ENCODE data around the gene CD46.
"Not testable (repeated sequence)": the region's sequence is repeated elsewhere in the genome, so short reads cannot be mapped to it uniquely, and the experiment has no call there.

CD46 gene

DNA sequence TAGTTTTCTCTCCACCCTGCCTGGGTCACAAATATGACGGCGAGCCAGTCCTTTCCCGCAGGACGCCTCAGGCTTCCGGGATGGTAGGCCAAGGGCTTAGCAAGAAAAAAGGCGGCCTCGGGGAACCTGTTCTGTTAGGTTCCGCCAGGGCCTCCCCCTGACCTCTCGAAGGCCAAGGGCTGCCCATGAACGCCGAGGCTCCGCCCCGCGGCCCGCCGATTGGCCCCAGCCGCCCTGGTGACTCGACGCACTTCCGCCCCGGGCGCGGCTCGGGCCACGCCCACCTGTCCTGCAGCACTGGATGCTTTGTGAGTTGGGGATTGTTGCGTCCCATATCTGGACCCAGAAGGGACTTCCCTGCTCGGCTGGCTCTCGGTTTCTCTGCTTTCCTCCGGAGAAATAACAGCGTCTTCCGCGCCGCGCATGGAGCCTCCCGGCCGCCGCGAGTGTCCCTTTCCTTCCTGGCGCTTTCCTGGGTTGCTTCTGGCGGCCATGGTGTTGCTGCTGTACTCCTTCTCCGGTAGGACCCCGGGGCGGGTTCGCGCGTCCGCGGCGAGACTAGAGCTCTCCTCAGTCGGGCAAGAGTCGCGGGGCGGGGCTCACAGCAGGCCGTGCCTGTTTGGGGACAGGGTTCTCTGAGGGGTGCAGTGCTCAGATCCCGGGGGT is at the start of gene CD46:
Gene CD46, plus strand, starts transcription at position 265 of the 666 bp plus-strand sequence. Its CDS starts 159 bp downstream, at position 424.
- peak; percentile 77 for DNase-seq (ENCODE audit: extremely low read depth, low read depth)
- TF ChIP-seq, protein P1, sequence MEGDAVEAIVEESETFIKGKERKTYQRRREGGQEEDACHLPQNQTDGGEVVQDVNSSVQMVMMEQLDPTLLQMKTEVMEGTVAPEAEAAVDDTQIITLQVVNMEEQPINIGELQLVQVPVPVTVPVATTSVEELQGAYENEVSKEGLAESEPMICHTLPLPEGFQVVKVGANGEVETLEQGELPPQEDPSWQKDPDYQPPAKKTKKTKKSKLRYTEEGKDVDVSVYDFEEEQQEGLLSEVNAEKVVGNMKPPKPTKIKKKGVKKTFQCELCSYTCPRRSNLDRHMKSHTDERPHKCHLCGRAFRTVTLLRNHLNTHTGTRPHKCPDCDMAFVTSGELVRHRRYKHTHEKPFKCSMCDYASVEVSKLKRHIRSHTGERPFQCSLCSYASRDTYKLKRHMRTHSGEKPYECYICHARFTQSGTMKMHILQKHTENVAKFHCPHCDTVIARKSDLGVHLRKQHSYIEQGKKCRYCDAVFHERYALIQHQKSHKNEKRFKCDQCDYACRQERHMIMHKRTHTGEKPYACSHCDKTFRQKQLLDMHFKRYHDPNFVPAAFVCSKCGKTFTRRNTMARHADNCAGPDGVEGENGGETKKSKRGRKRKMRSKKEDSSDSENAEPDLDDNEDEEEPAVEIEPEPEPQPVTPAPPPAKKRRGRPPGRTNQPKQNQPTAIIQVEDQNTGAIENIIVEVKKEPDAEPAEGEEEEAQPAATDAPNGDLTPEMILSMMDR (IDR thresholded peaks at IDR 0.05; ENCODE audit: low read depth, low read length): no peak

DNA sequence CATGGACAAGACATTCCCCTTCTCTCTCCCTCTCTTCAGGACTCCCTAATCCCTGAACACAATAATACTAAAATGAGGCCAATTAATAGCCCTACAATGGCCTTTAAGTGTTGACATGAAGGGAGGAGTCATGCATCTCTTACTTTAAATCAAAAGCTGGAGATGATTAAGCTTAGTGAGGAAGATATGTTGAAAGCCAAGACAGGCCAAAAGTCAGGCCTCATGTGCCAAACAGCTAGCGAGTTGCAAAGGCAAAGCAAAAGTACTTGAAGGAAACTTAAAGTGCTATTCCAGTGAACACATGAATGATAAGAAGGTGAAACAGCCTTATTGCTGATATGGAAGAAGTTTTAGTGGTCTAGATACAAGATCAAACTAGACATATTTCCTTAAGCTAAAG is 49.5 kb upstream of the CD46 start:
- no peak for DNase-seq (ENCODE audit: extremely low read depth, low read depth)
- TF ChIP-seq, protein P1 (IDR thresholded peaks at IDR 0.05; ENCODE audit: low read depth, low read length): no peak

DNA sequence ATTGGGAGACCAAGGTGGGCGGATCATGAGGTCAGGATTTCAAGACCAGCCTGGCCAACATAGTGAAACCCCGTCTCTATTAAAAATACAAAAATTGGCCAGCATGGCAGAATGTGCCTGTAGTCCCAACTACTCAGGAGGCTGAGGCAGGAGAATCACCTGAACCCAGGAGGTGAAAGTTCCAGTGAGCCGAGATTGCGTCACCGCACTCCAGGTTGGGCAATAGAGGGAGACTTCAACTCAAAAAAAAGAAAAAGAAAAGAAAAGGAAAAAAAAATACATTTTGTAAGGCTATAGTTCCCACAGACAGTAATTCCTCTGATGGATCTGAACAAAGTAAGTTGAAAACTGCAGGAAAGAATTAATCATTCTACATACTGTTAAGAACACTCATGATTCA is 48.1 kb upstream of the CD46 start:
- TF ChIP-seq, protein P1 (IDR thresholded peaks at IDR 0.05; ENCODE audit: low read depth, low read length): no peak
- no peak for DNase-seq (ENCODE audit: extremely low read depth, low read depth)

DNA sequence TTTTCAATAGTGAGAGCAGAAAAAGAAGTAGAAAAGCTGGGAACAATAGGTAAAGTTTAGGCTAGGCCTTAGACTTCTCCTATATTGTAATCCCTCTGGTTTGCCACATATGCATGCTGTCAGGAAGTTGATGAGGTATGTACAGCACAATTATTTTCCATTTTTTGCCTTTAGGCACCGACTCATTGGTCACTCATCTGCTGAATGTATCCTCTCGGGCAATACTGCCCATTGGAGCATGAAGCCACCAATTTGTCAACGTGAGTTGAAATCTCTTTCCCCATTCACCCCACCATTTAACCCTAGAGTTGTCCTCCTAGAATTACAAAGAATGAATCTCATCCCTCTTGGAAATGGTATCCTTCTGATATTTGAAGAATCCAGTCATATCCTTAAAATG is 43.9 kb upstream of the CD46 start:
- DNase-seq (ENCODE audit: extremely low read depth, low read depth): not testable (repeated sequence)

DNA sequence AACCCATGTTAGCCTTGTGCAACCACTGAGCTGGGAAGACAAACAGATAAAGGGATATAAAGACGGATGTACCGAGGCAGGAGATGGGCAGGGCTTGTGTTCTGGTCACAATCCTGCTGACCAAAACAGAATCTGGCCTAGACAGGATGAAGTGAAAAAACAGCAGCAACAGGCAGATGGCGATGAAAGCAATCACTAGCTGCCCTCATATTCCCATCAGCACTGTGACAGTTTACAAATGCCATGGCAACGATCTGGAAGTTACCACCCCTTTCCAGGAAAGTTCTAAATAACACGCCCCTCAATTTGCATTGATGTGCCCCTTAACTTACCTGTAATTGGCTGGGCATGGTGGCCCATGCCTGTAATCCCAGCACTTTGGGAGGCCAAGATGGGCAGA is 40.6 kb upstream of the CD46 start:
- no peak for DNase-seq (ENCODE audit: extremely low read depth, low read depth)
- TF ChIP-seq, protein P1 (IDR thresholded peaks at IDR 0.05; ENCODE audit: low read depth, low read length): peak; percentile 2; the same call in 1 of the 2 replicates

DNA sequence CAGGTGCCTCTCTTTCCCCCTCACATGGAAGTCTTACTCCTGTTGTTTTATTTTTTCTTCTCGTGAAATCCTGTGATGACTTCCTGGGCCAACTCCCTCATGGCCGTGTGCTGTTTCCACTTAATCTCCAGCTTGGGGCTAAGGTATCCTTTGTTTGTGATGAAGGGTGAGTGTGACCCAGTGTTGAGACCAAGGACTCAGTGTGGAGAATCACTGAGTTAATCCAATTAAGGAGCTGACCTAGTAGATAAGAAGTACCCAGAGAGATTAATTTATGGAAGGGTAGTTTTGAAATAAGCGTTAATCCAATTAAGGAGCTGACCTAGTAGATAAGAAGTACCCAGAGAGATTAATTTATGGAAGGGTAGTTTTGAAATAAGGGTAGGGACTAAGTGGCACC is 39.2 kb upstream of the CD46 start:
- not testable (repeated sequence) for DNase-seq (ENCODE audit: extremely low read depth, low read depth)

DNA sequence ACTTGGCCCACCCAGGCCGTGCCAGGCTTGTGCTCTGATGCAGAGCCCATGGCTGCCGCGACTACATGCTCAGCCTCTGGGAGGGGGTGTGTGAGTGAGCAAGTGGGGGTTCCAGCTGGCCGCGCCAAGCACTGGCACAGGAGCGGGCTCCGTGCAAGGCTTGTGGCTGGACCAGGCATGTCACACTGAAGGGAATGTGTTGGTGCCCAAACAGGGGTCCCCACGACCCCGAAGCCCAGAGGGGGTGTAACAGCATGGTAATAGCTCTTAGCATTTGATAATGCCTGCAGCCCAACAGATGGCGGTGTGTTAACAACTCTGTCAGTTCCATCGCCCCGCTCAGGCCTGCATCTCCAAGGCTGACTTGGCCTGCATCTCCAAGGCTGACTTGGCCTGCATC is 38.3 kb upstream of the CD46 start:
- DNase-seq (ENCODE audit: extremely low read depth, low read depth): no peak
- TF ChIP-seq, protein P1 (IDR thresholded peaks at IDR 0.05; ENCODE audit: low read depth, low read length): no peak

DNA sequence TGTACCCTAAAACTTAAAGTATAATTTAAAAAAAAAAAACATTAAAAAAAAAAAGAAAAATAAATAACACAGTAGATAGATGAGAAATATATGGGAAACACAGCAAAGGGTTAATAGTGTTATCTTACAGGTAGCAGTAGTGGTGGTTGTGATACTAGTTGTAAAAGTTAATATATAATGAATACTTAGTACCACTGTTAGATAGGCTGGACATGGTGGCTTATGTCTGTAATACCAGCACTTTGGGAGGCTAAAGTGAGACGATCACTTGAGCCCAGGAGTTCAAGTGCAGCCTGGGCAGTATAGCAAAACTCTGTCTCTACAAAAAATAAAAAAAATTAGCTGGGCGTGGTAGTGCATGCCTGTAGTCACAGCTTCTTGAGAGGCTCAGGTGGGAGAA is 32.6 kb upstream of the CD46 start:
- no peak for DNase-seq (ENCODE audit: extremely low read depth, low read depth)
- TF ChIP-seq, protein P1 (IDR thresholded peaks at IDR 0.05; ENCODE audit: low read depth, low read length): no peak

DNA sequence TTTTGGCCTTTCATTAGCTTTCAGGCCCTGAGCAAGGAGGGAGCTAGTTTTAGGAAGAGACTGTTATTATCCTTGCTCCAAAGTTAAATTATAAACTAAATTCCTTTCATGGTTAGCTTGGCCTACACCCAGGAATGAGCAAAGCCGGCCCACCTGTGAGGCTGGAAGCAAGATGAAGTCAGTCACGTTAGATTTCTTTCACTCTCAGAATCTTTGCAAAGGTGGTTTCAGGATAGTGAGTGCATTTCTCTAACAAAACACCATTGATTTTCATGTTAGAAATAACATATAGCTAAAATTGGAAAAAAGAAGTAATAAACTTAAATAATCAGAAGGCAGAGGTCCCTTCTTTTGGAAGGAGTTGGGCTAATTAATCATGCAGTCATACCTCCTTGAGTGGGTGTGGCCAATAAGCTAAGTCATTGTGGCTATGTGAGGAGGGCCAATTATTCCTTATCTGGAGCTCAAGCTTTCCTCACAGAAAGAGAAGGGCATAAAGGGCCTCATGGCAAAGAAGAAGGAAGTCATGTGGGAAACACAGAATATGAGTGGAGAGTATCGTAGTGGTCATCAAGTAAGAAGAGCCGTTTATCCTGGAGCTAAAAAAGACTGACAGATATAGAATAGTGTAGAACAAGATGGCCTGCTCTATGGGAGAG is 23.5 kb upstream of the CD46 start:
- not testable (repeated sequence) for DNase-seq (ENCODE audit: extremely low read depth, low read depth)

DNA sequence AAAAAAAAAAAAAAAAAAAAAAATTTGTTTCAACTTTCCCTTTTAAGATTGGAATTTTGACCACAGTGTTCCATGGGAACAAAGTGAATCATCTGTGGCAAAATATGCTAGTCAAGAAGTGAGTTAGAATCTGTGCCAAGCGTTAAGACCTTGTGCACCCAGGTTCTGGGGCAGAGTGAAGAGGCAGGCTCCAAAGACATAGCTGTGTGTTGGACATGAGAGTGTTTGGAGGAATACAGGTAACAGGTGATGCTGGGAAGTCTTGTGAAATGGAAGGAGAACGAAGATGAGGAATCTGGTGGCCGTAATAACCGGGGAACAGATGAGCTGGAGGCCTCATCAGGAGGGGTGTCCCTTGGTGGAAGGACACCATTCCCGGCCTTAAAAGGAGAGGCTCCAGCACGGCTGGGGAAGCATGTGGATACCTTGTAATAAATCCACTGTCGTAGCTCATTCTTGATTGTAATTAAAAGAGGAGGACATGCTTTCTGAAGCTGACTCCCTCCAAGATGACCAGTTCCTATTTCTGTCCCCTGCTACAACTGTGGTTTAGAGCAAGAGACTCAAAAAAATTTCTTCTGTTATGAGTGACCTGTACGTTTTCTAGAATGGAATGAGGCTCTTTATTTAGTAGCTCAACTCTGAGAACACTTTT is 14.2 kb upstream of the CD46 start:
- DNase-seq (ENCODE audit: extremely low read depth, low read depth): not testable (repeated sequence)

DNA sequence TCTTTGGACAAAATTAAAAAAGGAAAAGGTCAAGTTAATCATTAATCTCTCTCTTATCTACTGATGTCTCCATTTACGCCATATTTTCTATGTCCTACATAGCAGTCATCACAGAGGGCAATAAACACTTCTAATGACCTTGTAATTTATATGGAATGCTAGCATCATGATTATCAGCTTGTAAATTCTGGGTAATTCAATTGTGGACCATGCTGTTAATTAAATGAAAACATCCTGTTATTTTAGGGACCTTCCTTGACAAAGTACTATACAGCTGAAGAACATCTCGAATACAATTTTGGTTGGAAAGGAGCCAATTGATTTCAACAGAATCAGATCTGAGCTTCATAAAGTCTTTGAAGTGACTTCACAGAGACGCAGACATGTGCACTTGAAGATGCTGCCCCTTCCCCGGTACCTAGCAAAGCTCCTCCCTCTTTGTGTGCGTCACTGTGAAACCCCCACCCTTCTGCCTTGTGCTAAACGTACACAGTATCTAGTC is 13.6 kb upstream of the CD46 start:
- not testable (repeated sequence) for DNase-seq (ENCODE audit: extremely low read depth, low read depth)

Data from AG09319 (cell line).